SK-N-MC (cell line): ENCODE results near the gene PLXDC2.
"Not testable (repeated sequence)": the region's sequence is repeated elsewhere in the genome, so short reads cannot be mapped to it uniquely, and the experiment has no call there.

Experiments used
- EZH2 ChIP-seq: fragments of 200-600 bp; sonication (generic); IDR thresholded peaks from one replicate; pipeline ENCODE4 v1.6.1; 2017; ENCODE audit warnings: antibody characterized with exemption
- POLR2AphosphoS5 ChIP-seq: IDR thresholded peaks from 2 replicates; pipeline ENCODE4 v1.6.1; 2012; ENCODE audit warnings: mild to moderate bottlenecking, low read depth, low read length, borderline replicate concordance

GRCh38 chr10:20209098-20209497 is 392.9 kb downstream of the PLXDC2 start:
- TF ChIP-seq POLR2AphosphoS5, EZH2: not testable (repeated sequence)
